K562 (cell line): Measurements from ENCODE around the gene TMEM185A.

Source experiments
- EGR1 ChIP-seq: fragments of 450-650 bp; conservative IDR thresholded peaks from 2 replicates; pipeline ENCODE4 v1.6.1; 2017; ENCODE audit warnings: mild to moderate bottlenecking
- FOXA1 ChIP-seq: fragments of 450-650 bp; IDR thresholded peaks from 2 replicates; pipeline ENCODE4 v1.6.1; 2016; ENCODE audit warnings: mild to moderate bottlenecking, borderline replicate concordance
- PBX2 ChIP-seq, 2 experiments: IDR thresholded peaks in 1 of 2; conservative IDR thresholded peaks in 1 of 2; 2 replicates each; pipeline ENCODE4 v1.6.1; 2016; ENCODE audit warnings: low read depth in 2 of 2, mild to moderate bottlenecking in 1 of 2, missing compliant biosample characterization in 1 of 2, missing genetic modification characterization in 1 of 2, moderate library complexity in 1 of 2
- POLR2A ChIP-seq: fragments of 450-650 bp; conservative IDR thresholded peaks from 2 replicates; pipeline ENCODE4 v1.6.1; 2016
- RAD21 ChIP-seq, 2 experiments: fragments of 250-450 bp in 1 of 2; fragments of 450-650 bp in 1 of 2; sonication (Bioruptor Pico) in 1 of 2; formaldehyde crosslinking in 1 of 2; IDR thresholded peaks in 1 of 2; conservative IDR thresholded peaks in 1 of 2; 2 replicates each; pipeline versions ENCODE4 v1.4.0 to v1.8.0; 2020 to 2022; ENCODE audit warnings: mild to moderate bottlenecking in 2 of 2, moderate library complexity in 1 of 2
- SP1 ChIP-seq: sonication (generic); formaldehyde crosslinking; IDR thresholded peaks from 2 replicates; pipeline ENCODE4 v1.8.1; 2022; ENCODE audit warnings: mild to moderate bottlenecking, missing genetic modification reagents
- TEAD4 ChIP-seq, 2 experiments: sonication (generic) in 1 of 2; formaldehyde crosslinking in 1 of 2; IDR thresholded peaks; 2 replicates each; pipeline versions ENCODE4 v1.6.1 to v1.8.0; 2012 to 2022; ENCODE audit warnings: borderline replicate concordance in 1 of 2, inconsistent platforms in 1 of 2, low read length in 1 of 2, mild to moderate bottlenecking in 1 of 2, missing genetic modification reagents in 1 of 2
- TF ChIP-seq, protein P1 (sequence below): fragments of 250-450 bp; sonication (Bioruptor Pico); IDR thresholded peaks from 2 replicates; pipeline ENCODE4 v1.5.0; 2021

DNA sequence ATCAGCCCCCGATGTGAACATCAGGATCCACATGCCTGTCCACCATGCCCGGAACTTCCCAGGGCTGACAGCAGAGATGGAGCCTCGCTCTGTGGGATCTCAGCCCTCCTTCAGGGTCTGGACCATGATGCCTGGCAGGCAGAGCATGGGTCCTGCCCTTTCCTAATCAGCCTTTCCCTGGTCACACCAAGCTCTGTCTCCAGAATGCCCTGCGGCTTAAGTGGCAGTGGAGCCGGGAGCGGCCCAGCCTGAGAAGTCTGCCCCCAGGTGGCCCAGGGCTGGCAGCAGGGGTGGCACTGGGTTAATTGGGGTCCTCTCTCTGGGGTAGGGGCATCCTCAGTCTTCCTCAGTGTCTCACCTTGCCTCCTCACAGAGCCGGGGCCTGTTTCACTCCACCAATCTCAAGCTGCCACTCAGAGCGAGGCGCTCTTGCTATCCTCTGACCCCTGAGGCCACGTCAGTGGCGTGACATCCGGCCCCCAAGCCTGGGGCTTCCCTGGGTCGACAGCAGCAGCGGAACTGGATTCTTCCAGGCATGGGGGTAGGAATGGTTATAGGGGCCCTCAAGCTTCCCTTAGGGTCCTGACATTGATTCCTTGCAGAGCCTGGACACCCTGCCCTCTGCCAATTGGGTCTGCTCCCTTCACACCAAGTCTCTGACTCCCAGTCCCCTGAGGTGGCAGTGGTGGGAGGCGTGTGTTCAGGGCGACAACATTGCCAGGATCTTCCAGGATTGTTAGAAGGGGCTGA is 20.8 kb upstream of the TMEM185A start:
- TF ChIP-seq PBX2 (CRISPR knock-in tag; IDR thresholded peaks at IDR 0.05; ENCODE audit: low read depth) (no peak), PBX2 (tag; conservative IDR thresholded peaks at IDR 0.05; ENCODE audit: low read depth) (no peak), TEAD4 (IDR thresholded peaks at IDR 0.05; ENCODE audit: low read length) (no peak), TEAD4 (CRISPR knock-in tag; IDR thresholded peaks at IDR 0.05; ENCODE audit: borderline replicate concordance) (no peak), EGR1 (no peak), POLR2A (no peak), FOXA1 (no peak), SP1 (CRISPR knock-in tag) (no peak), RAD21 (CRISPR knock-in tag; conservative IDR thresholded peaks at IDR 0.05 in 1 of 2, IDR thresholded peaks at IDR 0.05 in 1 of 2) (no peak)
- TF ChIP-seq, protein P1, sequence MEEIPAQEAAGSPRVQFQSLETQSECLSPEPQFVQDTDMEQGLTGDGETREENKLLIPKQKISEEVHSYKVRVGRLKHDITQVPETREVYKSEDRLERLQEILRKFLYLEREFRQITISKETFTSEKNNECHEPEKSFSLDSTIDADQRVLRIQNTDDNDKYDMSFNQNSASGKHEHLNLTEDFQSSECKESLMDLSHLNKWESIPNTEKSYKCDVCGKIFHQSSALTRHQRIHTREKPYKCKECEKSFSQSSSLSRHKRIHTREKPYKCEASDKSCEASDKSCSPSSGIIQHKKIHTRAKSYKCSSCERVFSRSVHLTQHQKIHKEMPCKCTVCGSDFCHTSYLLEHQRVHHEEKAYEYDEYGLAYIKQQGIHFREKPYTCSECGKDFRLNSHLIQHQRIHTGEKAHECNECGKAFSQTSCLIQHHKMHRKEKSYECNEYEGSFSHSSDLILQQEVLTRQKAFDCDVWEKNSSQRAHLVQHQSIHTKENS (CRISPR knock-in tag), result no peak
